Epithelial cell of esophagus (primary cell): ENCODE results near the gene PYGM.

Source experiments
- DNase-seq: peaks from one replicate; pipeline ENCODE4 v3.0.0; 2010; ENCODE audit warnings: low read depth
- H3K4me3 ChIP-seq: 2 replicates; pipeline ENCODE4 v1.5.1; 2011; ENCODE audit warnings: mild to moderate bottlenecking, low read length, control low read depth
- CTCF ChIP-seq: IDR thresholded peaks from 2 replicates; pipeline ENCODE4 v1.5.1; 2011; ENCODE audit warnings: low read depth, mild to moderate bottlenecking, low read length, control low read depth, inconsistent platforms; ENCODE audit not compliant: insufficient read depth; ENCODE audit errors: missing control alignments

The PYGM gene

GRCh38 chr11:64723907-64724862 is 35.6 kb downstream of the PYGM start:
- no peak overlapping the region for H3K4me3 ChIP-seq
- no peak for TF ChIP-seq CTCF
- DNase-seq, result no peak

- DNase-seq, result peak; percentile 89
- peak within 1 kb of the TSS; percentile 49 for H3K4me3 ChIP-seq
- peak; percentile 72 for TF ChIP-seq CTCF
Observed at GRCh38 chr11:64723117-64723906, 36.5 kb downstream of the PYGM start, which contains the start of gene NRXN2. TSS of gene NRXN2 (minus strand) at chr11:64723197. CDS start at chr11:64713699, 9,498 bp downstream.

- no peak overlapping the region for H3K4me3 ChIP-seq
- no peak for DNase-seq
- TF ChIP-seq CTCF, result no peak
Observed at GRCh38 chr11:64722141-64723065, 37.4 kb downstream of the PYGM start.

- H3K4me3 ChIP-seq, result no peak overlapping the region
- TF ChIP-seq CTCF, result no peak
- no peak for DNase-seq
Observed at GRCh38 chr11:64721359-64721699, 38.4 kb downstream of the PYGM start.

- no peak for TF ChIP-seq CTCF
- DNase-seq, result no peak
- H3K4me3 ChIP-seq, result no peak overlapping the region
Observed at GRCh38 chr11:64720640-64721358, 39.0 kb downstream of the PYGM start.

GRCh38 chr11:64720167-64720566 is 39.6 kb downstream of the PYGM start:
- no peak for DNase-seq
- H3K4me3 ChIP-seq, result no peak overlapping the region
- TF ChIP-seq CTCF, result no peak
